ENCODE results near the gene NF2. TPM values are rescaled to one million over a fixed set of nuclear protein-coding genes. Genes with fewer than 3 reads are reported as not detected.

NF2 gene
- total and polyA plus RNA-seq, 9 donors: 6.8 to 51.3 (median 30.6) TPM

DNA sequence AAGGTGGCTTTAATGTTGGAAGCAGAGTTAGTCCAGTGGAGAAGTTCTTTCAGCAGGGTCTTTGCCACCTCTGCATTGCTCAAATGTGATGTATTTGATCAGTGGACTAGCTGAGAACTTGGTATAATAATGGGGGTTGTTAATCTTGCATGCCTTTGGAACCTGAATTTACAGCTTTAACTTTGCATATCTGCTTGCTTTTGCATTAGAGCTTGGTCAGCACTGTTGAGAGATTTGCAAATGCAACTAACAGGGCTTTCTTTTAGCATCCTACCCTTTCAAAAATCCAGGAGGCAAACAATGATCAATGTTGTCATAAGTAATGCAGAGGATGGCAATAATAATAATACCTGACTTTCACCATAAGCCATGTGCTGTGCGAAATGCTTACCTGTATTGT, 48.2 kb downstream of the NF2 start:
- Histone ChIP-seq H3K4me3 (no peak overlapping the region), H3K9me3 (no peaks in the 10 kb centered on the region), H3K36me3 (no peaks in the 10 kb centered on the region), H3K27me3 (no peaks in the 10 kb centered on the region), H3K27ac (no peak overlapping the region), H3K4me1 (ENCODE audit: insufficient read depth) (no peaks in the 10 kb centered on the region)
- TF ChIP-seq POLR2A (IDR thresholded peaks at IDR 0.05) (no peak), EP300 (IDR thresholded peaks at IDR 0.05) (no peak)
- TF ChIP-seq, protein P1, sequence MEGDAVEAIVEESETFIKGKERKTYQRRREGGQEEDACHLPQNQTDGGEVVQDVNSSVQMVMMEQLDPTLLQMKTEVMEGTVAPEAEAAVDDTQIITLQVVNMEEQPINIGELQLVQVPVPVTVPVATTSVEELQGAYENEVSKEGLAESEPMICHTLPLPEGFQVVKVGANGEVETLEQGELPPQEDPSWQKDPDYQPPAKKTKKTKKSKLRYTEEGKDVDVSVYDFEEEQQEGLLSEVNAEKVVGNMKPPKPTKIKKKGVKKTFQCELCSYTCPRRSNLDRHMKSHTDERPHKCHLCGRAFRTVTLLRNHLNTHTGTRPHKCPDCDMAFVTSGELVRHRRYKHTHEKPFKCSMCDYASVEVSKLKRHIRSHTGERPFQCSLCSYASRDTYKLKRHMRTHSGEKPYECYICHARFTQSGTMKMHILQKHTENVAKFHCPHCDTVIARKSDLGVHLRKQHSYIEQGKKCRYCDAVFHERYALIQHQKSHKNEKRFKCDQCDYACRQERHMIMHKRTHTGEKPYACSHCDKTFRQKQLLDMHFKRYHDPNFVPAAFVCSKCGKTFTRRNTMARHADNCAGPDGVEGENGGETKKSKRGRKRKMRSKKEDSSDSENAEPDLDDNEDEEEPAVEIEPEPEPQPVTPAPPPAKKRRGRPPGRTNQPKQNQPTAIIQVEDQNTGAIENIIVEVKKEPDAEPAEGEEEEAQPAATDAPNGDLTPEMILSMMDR (IDR thresholded peaks at IDR 0.05): no peak
- WGBS, 3 donors: 97 to 100% (median 99%) methylated on average over 1 of the region's 1 CpG
- intact Hi-C loops (cut with DNase I): no loop called here
- DNase-seq: no peak

DNA sequence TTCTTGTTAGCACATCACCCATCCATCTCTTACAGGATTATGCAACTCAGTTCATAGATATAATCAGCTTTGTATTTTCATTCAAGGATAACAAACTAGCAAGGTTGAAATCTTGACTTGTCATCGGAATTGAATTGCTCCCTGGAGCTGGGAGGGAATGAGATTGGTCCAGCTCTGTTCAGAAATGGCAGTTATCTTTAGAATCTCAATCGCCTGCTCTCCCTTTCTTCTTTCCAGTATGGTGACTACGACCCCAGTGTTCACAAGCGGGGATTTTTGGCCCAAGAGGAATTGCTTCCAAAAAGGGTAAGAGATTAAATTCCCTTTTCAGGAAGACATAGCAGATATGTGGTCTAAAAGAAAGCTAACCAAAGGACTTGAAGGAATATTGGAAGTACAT, 51.0 kb downstream of the NF2 start:
- WGBS, 3 donors: 90 to 93% (median 91%) methylated on average over 4 of the region's 4 CpGs
- no peaks in the 10 kb centered on the region for H3K36me3 ChIP-seq

DNA sequence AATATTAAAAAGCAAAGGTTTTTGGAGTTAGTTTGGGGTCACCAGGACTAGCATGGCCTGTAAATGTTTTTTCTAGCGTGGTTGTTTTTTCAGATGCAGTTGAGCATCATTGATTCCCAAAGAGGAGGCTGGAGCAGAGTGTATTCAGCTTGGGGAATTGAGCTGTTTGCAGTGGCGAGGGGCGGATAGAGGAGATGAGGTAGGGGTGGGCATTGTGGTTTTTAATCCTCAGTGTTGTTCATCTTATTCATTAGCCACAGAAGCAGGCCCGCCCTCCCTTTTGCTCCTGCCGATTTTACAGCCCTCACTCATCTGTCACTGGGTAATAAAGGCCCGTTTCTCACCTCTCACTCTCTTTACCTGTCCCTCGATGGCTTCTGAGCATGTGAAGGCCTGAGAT, 51.4 kb downstream of the NF2 start:
- Histone ChIP-seq H3K4me3 (no peak overlapping the region), H3K36me3 (no peaks in the 10 kb centered on the region), H3K9me3 (no peaks in the 10 kb centered on the region), H3K27ac (no peak overlapping the region), H3K27me3 (no peaks in the 10 kb centered on the region), H3K4me1 (ENCODE audit: insufficient read depth) (no peaks in the 10 kb centered on the region)
- no peak for TF ChIP-seq EP300 (IDR thresholded peaks at IDR 0.05)
- TF ChIP-seq, protein P1 (IDR thresholded peaks at IDR 0.05): no peak
- no peak for TF ChIP-seq POLR2A (IDR thresholded peaks at IDR 0.05)
- DNase-seq: no peak
- WGBS, 3 donors: 70 to 75% (median 75%) methylated on average over 7 of the region's 7 CpGs
- intact Hi-C loops (cut with DNase I): no loop called here

More for the DNA sequence above, 51.0 kb downstream of the NF2 start:
- H3K4me1 ChIP-seq (ENCODE audit: insufficient read depth): no peaks in the 10 kb centered on the region
- H3K27me3 ChIP-seq: no peaks in the 10 kb centered on the region
- H3K27ac ChIP-seq: no peak overlapping the region
- no peak for TF ChIP-seq EP300 (IDR thresholded peaks at IDR 0.05)
- no peak overlapping the region for H3K4me3 ChIP-seq
- intact Hi-C loops (cut with DNase I): no loop called here
- no peaks in the 10 kb centered on the region for H3K9me3 ChIP-seq
- no peak for DNase-seq

DNA sequence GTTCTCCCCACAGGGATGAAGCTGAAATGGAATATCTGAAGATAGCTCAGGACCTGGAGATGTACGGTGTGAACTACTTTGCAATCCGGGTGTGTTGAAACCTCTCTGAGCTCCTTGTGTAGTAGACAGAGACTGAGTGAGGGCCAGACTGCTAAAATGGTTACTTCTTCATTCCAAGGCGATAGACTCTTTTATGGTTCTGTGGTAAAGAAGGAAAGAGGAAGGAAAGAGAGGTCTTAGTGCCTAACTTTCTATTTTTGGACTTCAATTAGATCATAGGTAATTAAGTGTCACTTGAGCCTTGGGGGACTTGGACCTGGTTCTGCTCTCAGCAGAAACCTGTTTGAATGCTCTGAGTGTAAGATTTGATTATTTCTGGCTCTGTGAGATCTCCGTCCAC, 54.7 kb downstream of the NF2 start:
- intact Hi-C loops (cut with DNase I): no loop called here
- no peak for TF ChIP-seq POLR2A (IDR thresholded peaks at IDR 0.05)
- TF ChIP-seq EP300 (IDR thresholded peaks at IDR 0.05): no peak
- TF ChIP-seq, protein P1 (IDR thresholded peaks at IDR 0.05): no peak
- Histone ChIP-seq H3K36me3 (no peaks in the 10 kb centered on the region), H3K27me3 (no peaks in the 10 kb centered on the region), H3K4me1 (ENCODE audit: insufficient read depth) (no peaks in the 10 kb centered on the region), H3K9me3 (no peaks in the 10 kb centered on the region), H3K27ac (no peak overlapping the region), H3K4me3 (no peak overlapping the region)
- no peak for DNase-seq
- 87 to 91% (median 88%) methylated on average over 4 of the region's 4 CpGs for WGBS, 3 donors

DNA sequence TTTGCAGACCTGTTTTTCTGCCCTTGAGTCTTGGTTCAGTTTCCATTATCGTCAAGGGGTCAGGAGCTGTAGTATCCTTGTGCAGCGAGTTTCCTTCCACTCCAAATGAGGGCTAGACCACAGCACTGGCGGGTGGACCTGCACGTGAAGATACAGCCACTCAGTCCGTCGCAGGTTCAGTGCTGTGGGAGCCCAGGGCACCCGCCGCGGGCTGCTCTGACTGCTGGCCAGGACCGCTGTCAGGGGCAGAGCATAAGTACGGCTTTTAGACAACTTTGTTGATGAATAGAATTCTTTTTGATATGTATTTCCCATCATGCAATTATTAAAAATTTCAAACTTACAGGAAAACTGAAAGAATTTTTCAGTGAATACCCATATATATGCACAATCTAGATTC, 56.6 kb downstream of the NF2 start:
- Histone ChIP-seq H3K27me3 (no peaks in the 10 kb centered on the region), H3K4me3 (no peak overlapping the region), H3K27ac (no peak overlapping the region), H3K4me1 (ENCODE audit: insufficient read depth) (no peaks in the 10 kb centered on the region), H3K36me3 (no peaks in the 10 kb centered on the region), H3K9me3 (no peaks in the 10 kb centered on the region)
- intact Hi-C loops (cut with DNase I): no loop called here
- WGBS, 3 donors: 87 to 91% (median 89%) methylated on average over 11 of the region's 11 CpGs
- DNase-seq: no peak
- TF ChIP-seq, protein P1 (IDR thresholded peaks at IDR 0.05): no peak
- TF ChIP-seq EP300 (IDR thresholded peaks at IDR 0.05) (no peak), POLR2A (IDR thresholded peaks at IDR 0.05) (no peak)

Data from ovary (tissue), 9 donors.